SH-SY5Y (cell line): ENCODE data around the gene UNC5C.

Experiments
- GATA2 ChIP-seq: IDR thresholded peaks from 2 replicates; pipeline ENCODE4 v1.6.1; 2011; ENCODE audit warnings: mild to moderate bottlenecking, low read depth, low read length
- GATA3 ChIP-seq: IDR thresholded peaks from 2 replicates; pipeline ENCODE4 v1.6.1; 2011; ENCODE audit warnings: low read depth, mild to moderate bottlenecking, low read length, moderate library complexity

DNA sequence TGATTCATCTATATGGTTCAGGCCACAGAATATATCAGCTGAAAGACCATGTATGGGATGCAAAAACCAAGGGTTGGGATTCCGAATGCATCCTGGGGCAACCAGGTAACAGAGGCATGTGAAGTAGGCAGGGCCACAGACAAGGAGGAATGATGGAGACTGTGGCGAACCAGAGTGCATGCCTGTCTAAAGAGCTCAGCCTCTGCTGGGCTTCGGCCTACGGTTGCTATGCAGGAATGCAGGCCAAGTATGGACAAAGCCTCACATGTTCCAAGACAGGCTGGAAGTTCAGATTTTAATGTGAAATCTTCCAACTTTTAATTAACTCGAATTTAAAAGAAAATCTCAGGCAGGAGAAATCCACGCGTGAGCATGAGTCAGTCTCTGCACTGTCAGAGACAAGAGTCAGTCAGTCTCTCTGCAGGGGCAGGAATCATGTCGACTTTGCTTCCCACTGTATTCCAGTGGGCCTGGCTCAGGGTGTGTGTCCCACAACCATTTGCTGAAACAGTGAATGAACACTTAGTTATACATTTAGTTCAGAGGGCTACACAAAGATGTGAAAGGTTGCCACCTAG lies 344.4 kb downstream of the UNC5C start:
- TF ChIP-seq GATA3 = no peak
- TF ChIP-seq GATA2 = no peak
